WERI-Rb-1 (cell line): ENCODE data around the gene UVRAG.

Experiments
- DNase-seq: peaks from one replicate; pipeline ENCODE4 v3.0.0-alpha.2; 2020
- H3K27ac ChIP-seq: fragments of 250-450 bp; sonication (Bioruptor Pico); 2 replicates; pipeline ENCODE4 v1.5.1; 2020; ENCODE audit warnings: mild to moderate bottlenecking, moderate library complexity
- H3K27me3 ChIP-seq: fragments of 250-450 bp; sonication (Bioruptor Pico); 2 replicates; pipeline ENCODE4 v1.5.1; 2021; ENCODE audit warnings: mild to moderate bottlenecking, low read depth, moderate library complexity; ENCODE audit not compliant: insufficient read depth, severe bottlenecking
- H3K36me3 ChIP-seq: fragments of 250-450 bp; sonication (Bioruptor Pico); 2 replicates; pipeline ENCODE4 v1.5.1; 2020; ENCODE audit warnings: mild to moderate bottlenecking, moderate library complexity
- H3K4me3 ChIP-seq: 2 replicates; pipeline ENCODE4 v1.5.1; 2011; ENCODE audit warnings: low read depth, mild to moderate bottlenecking, control low read depth, low read length
- H3K9me3 ChIP-seq: fragments of 250-450 bp; sonication (Bioruptor Pico); 2 replicates; pipeline ENCODE4 v1.5.1; 2021; ENCODE audit warnings: mild to moderate bottlenecking, moderate library complexity; ENCODE audit not compliant: severe bottlenecking
- TF ChIP-seq, protein P1 (sequence below): IDR thresholded peaks from 2 replicates; pipeline ENCODE4 v1.5.1; 2011; ENCODE audit warnings: low read depth, mild to moderate bottlenecking, control low read depth, inconsistent platforms, low read length

UVRAG gene

DNA sequence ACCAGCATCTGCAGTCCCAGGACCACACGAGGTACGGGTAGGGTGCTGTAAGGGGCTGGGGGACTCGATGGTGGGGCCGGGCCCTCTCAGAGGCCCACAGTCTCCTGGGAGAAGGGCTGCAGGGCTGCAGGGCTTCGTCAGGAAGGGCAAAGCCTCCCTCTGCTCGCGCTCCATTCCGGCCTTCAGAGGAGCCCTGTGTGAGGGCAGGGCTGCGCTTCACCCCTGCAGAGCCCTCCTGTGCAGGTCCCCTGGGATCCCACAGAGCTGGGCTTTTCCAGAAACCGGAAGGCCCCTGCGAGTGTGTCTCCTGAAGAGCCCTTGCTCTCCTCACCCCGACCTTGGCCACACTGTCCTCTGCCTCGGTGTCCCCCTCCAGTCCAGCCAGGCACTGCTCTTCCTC is 364.1 kb downstream of the UVRAG start:
- TF ChIP-seq, protein P1, sequence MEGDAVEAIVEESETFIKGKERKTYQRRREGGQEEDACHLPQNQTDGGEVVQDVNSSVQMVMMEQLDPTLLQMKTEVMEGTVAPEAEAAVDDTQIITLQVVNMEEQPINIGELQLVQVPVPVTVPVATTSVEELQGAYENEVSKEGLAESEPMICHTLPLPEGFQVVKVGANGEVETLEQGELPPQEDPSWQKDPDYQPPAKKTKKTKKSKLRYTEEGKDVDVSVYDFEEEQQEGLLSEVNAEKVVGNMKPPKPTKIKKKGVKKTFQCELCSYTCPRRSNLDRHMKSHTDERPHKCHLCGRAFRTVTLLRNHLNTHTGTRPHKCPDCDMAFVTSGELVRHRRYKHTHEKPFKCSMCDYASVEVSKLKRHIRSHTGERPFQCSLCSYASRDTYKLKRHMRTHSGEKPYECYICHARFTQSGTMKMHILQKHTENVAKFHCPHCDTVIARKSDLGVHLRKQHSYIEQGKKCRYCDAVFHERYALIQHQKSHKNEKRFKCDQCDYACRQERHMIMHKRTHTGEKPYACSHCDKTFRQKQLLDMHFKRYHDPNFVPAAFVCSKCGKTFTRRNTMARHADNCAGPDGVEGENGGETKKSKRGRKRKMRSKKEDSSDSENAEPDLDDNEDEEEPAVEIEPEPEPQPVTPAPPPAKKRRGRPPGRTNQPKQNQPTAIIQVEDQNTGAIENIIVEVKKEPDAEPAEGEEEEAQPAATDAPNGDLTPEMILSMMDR, result no peak
- peak; percentile 6 for DNase-seq

DNA sequence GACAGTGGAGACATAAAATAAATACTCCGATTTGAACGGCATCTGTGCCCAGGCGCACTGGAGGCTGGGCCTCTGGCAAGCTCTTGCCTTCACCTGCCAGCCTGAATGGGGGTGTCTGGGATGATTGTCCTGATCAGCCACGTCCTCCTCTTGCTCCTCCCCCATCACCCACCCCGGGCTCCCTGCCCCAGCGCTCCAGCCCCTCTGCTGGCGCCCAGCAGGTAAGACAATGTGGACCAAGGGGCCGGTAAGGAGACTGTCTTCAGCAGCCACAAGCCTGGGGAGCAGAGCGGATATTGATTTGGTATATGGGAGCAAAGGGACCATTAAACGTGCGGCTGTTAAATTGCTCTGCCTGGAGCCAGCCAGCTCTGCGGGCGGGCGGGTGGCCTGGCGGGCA is 366.4 kb downstream of the UVRAG start:
- TF ChIP-seq, protein P1, result no peak
- Histone ChIP-seq H3K27ac (no peak overlapping the region), H3K9me3 (no peaks in the 10 kb centered on the region), H3K4me3 (no peak overlapping the region), H3K27me3 (no peaks in the 10 kb centered on the region), H3K36me3 (no peaks in the 10 kb centered on the region)
- DNase-seq, result no peak

More for the DNA sequence above, 364.1 kb downstream of the UVRAG start:
- no peaks in the 10 kb centered on the region for H3K9me3 ChIP-seq
- H3K36me3 ChIP-seq, result no peaks in the 10 kb centered on the region
- no peak overlapping the region for H3K27ac ChIP-seq
- no peaks in the 10 kb centered on the region for H3K27me3 ChIP-seq
- no peak overlapping the region for H3K4me3 ChIP-seq

DNA sequence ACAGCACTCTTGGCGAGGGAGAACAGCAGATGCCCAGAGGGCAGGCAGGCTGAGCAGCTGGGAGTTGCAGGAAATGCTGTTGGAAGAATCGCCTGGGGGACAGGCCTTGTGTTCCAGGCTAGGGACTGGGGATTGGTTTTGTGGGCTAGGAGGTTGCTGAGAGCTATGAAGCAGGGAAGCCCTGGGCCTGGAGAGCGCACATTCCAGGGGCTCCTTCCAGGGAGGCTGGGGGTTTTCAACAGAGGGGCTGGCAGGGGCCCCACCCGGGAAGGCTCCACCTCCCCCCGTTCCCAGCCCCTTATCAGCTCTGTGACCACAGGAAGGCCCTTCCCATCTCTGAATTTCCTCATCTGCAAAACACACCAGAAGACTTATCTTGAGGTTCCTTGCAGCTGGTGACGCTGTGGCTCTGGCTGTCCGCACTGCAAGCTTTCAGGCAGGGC is 369.6 kb downstream of the UVRAG start:
- no peak for DNase-seq

DNA sequence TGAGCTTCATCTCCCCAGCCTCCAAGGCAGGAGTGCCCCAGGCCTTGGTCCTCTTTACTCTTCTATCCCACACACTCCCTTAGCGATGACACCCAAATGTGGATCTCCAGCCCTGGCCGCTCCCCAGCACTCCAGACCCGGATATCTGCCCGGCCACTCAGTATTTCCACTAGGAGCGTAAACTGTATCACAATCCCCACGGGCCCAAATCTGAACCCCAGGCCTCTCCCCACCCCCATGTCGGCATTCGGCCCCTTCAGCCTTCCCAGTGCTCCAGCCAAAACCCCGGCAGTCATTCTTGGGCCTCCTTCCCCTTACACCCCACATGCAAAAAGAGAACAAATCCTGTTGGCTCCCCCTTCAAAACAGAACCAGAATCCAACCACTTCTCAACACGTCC is 370.5 kb downstream of the UVRAG start:
- Histone ChIP-seq H3K4me3 (no peak overlapping the region), H3K27me3 (no peaks in the 10 kb centered on the region), H3K36me3 (no peaks in the 10 kb centered on the region), H3K9me3 (no peaks in the 10 kb centered on the region), H3K27ac (peak overlapping the region; percentile 62)
- no peak for DNase-seq
- TF ChIP-seq, protein P1, result no peak

More for the DNA sequence above, 369.6 kb downstream of the UVRAG start:
- H3K36me3 ChIP-seq, result no peaks in the 10 kb centered on the region
- H3K4me3 ChIP-seq, result no peak overlapping the region
- H3K27me3 ChIP-seq, result no peaks in the 10 kb centered on the region
- H3K27ac ChIP-seq, result no peak overlapping the region
- H3K9me3 ChIP-seq, result no peaks in the 10 kb centered on the region
- TF ChIP-seq, protein P1, result no peak

DNA sequence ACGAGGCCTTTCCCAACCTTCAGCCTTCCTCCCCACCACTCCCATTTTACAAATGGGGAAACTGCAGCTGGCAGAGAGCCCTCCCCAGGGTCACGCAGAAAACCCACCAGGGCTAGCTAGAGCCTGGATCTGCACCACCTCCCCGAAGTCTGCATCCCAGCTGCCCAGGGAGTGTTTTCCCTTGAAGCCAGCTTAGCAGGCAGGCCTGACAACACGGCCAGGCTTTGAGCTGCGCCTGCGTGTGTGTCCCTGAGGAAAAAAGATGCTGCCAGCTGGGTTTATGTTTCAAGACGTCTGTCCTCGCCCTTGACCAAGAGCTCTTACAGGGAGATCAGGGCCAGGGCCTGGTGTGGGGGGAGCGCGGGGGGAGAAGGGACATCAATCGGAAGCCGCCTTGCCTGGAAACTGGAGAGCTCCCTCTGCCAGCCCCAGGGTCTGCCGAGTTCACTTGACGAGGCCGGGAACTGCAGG is 371.0 kb downstream of the UVRAG start:
- peak overlapping the region; percentile 62 for H3K27ac ChIP-seq
- TF ChIP-seq, protein P1, result no peak
- H3K9me3 ChIP-seq, result no peaks in the 10 kb centered on the region
- H3K4me3 ChIP-seq, result no peak overlapping the region
- no peaks in the 10 kb centered on the region for H3K36me3 ChIP-seq
- peak; percentile 92 for DNase-seq
- H3K27me3 ChIP-seq, result no peaks in the 10 kb centered on the region

DNA sequence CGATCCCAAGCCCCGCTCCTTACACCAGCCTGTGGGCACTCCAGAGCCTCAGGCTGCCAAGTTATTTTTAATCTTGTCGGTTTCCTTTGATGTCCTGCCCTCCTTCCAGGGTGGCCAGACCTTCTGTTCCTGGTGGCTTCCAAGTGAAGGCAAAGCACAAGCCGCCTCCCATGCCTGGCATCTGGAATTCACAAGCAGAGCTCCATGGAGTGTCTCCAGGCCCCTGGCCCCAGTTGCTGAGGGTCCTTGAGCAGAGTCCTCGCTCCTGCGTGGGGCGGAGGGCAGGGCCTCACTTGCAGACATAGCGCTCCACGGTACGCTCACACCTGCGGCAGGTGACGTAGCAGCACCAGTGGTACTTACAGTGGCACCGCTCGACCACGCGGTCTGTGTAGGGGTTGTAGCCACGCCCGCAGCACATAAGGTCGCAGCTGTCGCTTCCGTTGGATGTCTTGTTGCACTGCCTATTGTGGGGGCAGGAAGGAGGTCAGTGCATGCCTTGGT is 371.8 kb downstream of the UVRAG start:
- H3K36me3 ChIP-seq, result no peaks in the 10 kb centered on the region
- TF ChIP-seq, protein P1, result no peak
- no peaks in the 10 kb centered on the region for H3K9me3 ChIP-seq
- DNase-seq, result no peak
- peak overlapping the region; percentile 53; the same call in 1 of the 2 replicates for H3K27ac ChIP-seq
- H3K4me3 ChIP-seq, result no peak overlapping the region
- H3K27me3 ChIP-seq, result no peaks in the 10 kb centered on the region
